A549 treated with Mapracorat at 1 μM for 4 hours (cell line): ENCODE data around the gene TRMU. TPM values are rescaled to one million over a fixed set of nuclear protein-coding genes. Genes with fewer than 3 reads are reported as not detected.

Experiments
- total RNA-seq: library from RNA; stranded (reverse); fragments of 200-300 nt; extraction: Qiagen RNA extraction; gene quantifications from 5 replicates; pipeline ENCODE4 v1.2.3, GENCODE V29; 2022

TRMU gene
- total RNA-seq: 30.8 to 40.9 TPM (median 35.9 TPM) in 5 replicates

DNA sequence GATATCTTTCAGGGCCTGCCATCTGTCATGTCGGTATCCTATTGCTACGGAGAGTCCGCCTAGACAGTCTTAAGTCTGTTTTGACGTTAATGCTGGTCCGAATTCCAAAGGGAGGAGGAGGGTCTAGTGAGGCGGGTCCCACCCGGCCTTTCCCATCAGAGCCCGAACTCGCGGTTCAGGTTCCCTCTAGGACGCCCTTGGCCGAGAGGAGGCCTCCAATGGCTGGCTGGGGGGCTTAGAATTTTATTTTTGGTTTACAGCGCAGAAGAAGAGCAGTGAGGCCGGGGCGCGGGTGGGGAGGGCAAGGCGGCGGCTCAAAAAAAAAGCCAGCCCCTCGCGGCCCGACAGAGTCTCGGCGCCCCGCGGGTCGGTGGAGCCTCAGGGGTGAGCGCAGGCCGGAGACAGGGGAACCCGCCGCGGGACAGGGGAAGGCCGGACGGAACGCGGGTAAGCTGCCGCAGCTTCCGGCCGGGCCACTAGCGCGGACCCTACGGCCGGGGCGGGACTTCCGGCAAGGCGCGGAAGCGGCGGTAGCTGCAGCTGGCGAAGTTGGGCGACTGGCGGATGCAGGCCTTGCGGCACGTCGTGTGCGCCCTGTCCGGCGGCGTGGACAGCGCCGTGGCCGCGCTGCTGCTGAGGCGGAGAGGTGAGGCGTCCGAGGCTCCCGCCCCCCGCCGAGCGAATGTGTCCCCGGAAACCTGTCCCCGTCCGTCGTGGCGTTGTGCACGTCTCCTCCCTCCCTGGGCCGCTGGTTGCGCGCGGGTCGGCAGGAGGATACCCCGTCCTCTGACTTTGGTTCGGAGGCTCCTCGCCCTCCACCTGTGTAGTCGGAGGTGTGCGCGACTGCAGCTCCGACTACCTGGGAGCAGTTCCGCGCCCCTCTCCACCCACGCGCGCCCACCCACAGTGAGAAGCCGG is at the start of gene TRMU:
TRMU (plus strand) TSS at position 514 of the 918 bp plus-strand sequence; CDS start at position 565, 51 bp downstream.

GRCh38 chr22:46296257-46297150 is 39.0 kb upstream of the TRMU start, which contains the start of gene GTSE1:
Gene GTSE1 (plus strand): TSS chr22:46296870. CDS start chr22:46297401, 531 bp downstream.

Other genes starting within 250 kb of the TRMU start
- gene PPARA, start 185.2 kb upstream of the TRMU start, total RNA-seq: 0.70 to 2.5 TPM (median 1.8 TPM) in 5 replicates
- 8.3 to 10.8 TPM (median 9.3 TPM) in 5 replicates for gene CDPF1, start 85.4 kb upstream of the TRMU start, total RNA-seq
- gene PKDREJ, start 72.4 kb upstream of the TRMU start, total RNA-seq: not detected in 5 replicates
- gene TTC38, start 67.7 kb upstream of the TRMU start, total RNA-seq: 11.1 to 14.0 TPM (median 13.1 TPM) in 5 replicates
- gene GTSE1, start 38.8 kb upstream of the TRMU start, total RNA-seq: 27.9 to 35.6 TPM (median 31.7 TPM) in 5 replicates
- gene CELSR1, start 201.9 kb downstream of the TRMU start, total RNA-seq: 22.5 to 30.8 TPM (median 28.0 TPM) in 5 replicates